IPS-18c (cell line): ENCODE results near the gene BCAS3.

Experiments used
- H3K4me3 ChIP-seq: 2 replicates; pipeline ENCODE4 v1.7.0; 2013; ENCODE audit warnings: low read depth, mild to moderate bottlenecking, low read length, moderate library complexity; ENCODE audit not compliant: insufficient read depth
- H3K9me3 ChIP-seq: one replicate; pipeline ENCODE4 v1.6.1; 2013; ENCODE audit warnings: mild to moderate bottlenecking, low read length, moderate library complexity; ENCODE audit not compliant: control insufficient read depth, insufficient read depth

Gene BCAS3

GRCh38 chr17:61149862-61150362 lies 472.3 kb downstream of the BCAS3 start:
- H3K9me3 ChIP-seq: no peaks in the 10 kb centered on the region
- no peak overlapping the region for H3K4me3 ChIP-seq

DNA sequence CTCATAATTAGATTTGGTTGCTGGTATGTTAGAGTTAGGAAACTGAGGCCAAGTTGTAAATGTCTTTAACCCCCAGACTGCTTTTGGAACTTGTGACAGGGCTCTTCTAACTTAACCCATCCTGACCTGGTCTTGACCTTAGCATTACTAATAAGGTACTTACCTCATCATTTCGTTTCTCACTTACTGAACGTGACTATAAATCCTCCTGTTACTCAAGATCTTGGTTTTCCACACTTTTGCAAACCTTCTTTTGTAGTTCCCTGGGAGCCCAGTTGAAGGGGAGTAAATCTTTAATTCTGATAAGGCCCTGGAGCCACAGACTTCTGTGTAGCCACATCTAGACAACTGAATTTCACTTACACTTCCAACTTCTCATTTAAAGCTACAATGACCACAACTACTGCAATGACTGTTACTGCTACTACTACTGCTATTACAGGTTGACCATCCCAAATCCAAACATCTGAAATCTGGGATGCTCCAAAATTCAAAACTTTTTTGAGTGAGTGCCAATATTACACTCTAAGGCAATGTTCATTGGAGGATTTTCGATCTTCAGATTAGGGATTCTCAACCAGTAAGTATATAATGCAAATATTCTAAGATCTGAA lies 473.1 kb downstream of the BCAS3 start:
- Histone ChIP-seq H3K9me3 (no peaks in the 10 kb centered on the region), H3K4me3 (no peak overlapping the region)

DNA sequence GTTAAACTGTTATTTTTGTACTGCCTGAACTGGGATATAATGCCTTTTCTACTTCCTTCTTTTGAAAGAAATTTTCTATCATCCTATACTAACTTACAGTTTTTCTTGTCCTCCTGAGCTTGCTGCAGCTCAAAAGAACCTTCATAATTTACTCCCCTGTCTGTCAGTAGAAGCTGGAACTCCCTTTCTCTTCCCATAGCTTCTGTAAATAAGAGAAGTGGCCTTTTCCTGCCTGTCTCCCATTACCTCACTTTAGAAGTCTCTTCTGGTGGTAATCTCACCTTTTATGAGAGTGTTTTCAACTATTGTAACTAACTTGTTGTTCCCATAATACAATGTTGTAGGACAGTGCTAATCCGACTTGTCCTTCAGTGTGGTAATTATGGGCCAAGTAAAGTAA lies 475.2 kb downstream of the BCAS3 start:
- no peaks in the 10 kb centered on the region for H3K9me3 ChIP-seq

GRCh38 chr17:61155590-61156237 lies 478.1 kb downstream of the BCAS3 start:
- Histone ChIP-seq H3K4me3 (no peak overlapping the region), H3K9me3 (no peaks in the 10 kb centered on the region)

More for the DNA sequence above, 475.2 kb downstream of the BCAS3 start:
- H3K4me3 ChIP-seq: no peak overlapping the region

GRCh38 chr17:61157246-61157886 lies 479.7 kb downstream of the BCAS3 start:
- no peak overlapping the region for H3K4me3 ChIP-seq
- no peaks in the 10 kb centered on the region for H3K9me3 ChIP-seq

GRCh38 chr17:61158376-61158775 lies 480.7 kb downstream of the BCAS3 start:
- Histone ChIP-seq H3K9me3 (no peaks in the 10 kb centered on the region), H3K4me3 (no peak overlapping the region)

DNA sequence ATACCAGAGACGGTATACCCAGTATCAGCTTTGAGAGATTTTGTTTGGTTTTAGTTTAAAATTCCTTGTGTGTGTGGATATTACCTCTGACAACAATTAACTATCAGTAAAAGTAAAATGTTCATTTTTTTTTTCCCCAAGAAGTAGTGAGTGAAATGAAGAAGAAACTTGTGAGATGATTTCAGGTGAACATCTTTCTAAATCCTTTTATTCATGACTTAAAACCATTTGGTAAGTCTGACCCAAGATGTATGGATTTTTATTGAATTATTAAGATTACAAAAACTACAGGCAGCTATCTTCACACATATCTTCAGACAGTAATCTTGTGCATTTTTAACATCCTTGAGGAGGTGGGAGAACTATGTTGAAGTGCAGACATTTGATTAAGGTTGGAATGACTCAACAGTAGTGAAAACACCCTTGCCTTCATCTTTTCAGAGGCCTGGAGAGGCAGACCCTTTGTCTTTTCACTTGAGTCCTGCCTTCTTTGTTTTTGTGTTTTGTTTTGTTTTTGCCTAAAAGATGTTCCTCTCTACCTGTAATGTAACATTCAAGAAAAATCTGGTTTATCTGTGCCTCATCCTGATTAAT lies 481.7 kb downstream of the BCAS3 start:
- Histone ChIP-seq H3K9me3 (no peaks in the 10 kb centered on the region), H3K4me3 (no peak overlapping the region)

GRCh38 chr17:61160204-61160603 lies 482.6 kb downstream of the BCAS3 start:
- Histone ChIP-seq H3K9me3 (peaks cover 3% of the 10 kb centered on the region), H3K4me3 (no peak overlapping the region)

DNA sequence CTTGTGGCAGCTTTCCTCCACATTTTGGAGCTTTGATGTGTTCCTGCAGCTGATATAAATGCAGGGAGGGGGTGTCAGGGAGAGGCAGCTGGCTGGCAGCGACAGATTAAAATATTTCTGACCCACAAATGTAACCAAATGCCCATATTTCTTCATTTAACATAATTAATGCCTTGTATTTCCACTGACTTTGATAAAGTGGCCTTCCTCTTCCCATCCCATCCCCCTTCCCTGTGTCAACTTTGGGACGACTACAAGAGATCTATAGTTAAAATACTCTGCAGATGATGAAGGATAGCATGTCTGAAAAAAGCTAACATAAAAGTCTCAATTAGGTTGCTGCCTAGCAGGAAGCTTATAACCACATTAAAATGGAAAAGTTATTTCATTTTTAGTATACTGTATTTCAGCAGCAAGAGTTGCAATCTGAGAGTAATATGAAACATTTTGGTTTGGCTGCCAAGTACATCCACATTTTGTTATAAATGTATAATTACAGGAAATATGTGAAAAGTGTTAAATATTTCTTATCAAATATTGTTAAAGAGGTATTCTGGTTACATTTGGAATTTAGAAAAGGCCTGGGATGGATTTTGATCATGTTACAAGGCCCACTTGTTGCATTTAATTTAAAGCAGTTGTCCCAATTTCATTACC lies 483.3 kb downstream of the BCAS3 start:
- no peak overlapping the region for H3K4me3 ChIP-seq
- peaks cover 3% of the 10 kb centered on the region for H3K9me3 ChIP-seq

DNA sequence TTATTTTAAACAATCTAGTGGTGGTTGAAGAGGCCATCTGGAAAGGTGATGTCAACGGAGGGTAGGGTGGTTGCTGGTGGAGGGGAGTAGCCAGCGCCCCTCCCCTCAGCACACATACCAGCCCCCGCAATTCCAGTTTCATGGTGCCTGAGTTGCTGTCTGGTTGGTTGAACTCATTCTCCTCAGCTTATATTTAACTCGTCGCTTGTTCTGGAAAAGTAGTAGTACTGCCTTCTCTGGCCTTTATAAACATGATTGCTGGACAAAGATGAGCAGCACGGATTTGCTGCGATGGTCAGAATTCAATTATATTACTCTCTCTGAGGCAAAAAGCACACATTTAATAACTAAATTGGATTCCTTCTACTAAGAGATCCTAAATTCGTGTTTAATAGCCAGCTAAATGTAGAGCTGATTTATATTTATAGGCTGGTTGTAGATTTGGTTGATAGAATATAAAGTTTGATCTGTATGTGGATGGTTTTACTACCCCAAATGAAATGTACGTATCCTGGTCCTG lies 484.0 kb downstream of the BCAS3 start:
- Histone ChIP-seq H3K4me3 (no peak overlapping the region), H3K9me3 (peaks cover 3% of the 10 kb centered on the region)

- peaks cover 3% of the 10 kb centered on the region for H3K9me3 ChIP-seq
These were observed 486.9 kb downstream of the BCAS3 start for GRCh38 chr17:61164517-61164916.

GRCh38 chr17:61167075-61167474 lies 489.4 kb downstream of the BCAS3 start:
- Histone ChIP-seq H3K4me3 (no peak overlapping the region), H3K9me3 (peaks cover 3% of the 10 kb centered on the region)

More at GRCh38 chr17:61164517-61164916, 486.9 kb downstream of the BCAS3 start:
- no peak overlapping the region for H3K4me3 ChIP-seq

- Histone ChIP-seq H3K9me3 (peaks cover 3% of the 10 kb centered on the region), H3K4me3 (no peak overlapping the region)
These were observed 490.9 kb downstream of the BCAS3 start for GRCh38 chr17:61168506-61168905.

GRCh38 chr17:61174310-61174709 lies 496.7 kb downstream of the BCAS3 start:
- Histone ChIP-seq H3K4me3 (no peak overlapping the region), H3K9me3 (no peaks in the 10 kb centered on the region)

GRCh38 chr17:61175298-61176142 lies 497.9 kb downstream of the BCAS3 start:
- H3K9me3 ChIP-seq: no peaks in the 10 kb centered on the region
- H3K4me3 ChIP-seq: no peak overlapping the region

- no peaks in the 10 kb centered on the region for H3K9me3 ChIP-seq
- H3K4me3 ChIP-seq: no peak overlapping the region
These were observed 499.7 kb downstream of the BCAS3 start for GRCh38 chr17:61177351-61177750.
